ENCODE measurements around the gene LHFPL2. TPM values are rescaled to one million over a fixed set of nuclear protein-coding genes. Genes with fewer than 3 reads are reported as not detected.

LHFPL2 gene
- total and polyA plus RNA-seq, 2 of the 4 experiments (the other 2 are of a cell fraction): 6.5 to 11.3 TPM

DNA sequence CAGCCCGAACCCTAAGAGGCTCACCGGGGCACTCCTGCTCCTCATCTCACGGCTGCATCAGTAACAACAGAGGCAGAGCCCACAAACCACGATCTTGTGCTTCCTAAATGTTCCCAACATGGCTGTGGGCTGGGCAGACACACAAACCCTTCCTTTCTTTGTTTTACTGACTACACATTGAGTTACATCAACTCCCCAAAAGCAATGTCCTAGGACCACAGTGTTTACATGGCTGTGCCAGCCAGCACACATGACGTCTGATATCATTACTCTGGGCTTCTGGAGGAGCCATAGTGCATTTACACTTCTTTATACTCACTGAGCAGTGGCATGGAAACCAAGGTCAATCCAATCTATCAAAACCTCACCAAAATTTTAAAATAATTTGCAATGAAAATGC lies 101.4 kb downstream of the LHFPL2 start:
- no TSS peak for BruUV-seq (replicated peaks)
- dilution Hi-C loops (cut with HindIII; ENCODE audit: low sequenced_read_pairs, unreplicated experiment) (no loop called here), intact Hi-C loops (cut with micrococcal nuclease) (loop anchor here (5.0 kb wide), 2 partner anchors 100 to 420 kb away; partner anchors contain the start of gene LHFPL2), in situ Hi-C loops (cut with MboI; ENCODE audit: low sequenced_read_pairs) (no loop called here)
- Histone ChIP-seq H2BK120ac (ENCODE audit: low read depth, low read length) (peak overlapping the region; percentile 58), H3K23ac (ENCODE audit: low read depth, low read length) (peak overlapping the region; percentile 19), H4K20me1 (ENCODE audit: insufficient read depth, low read length) (peaks cover 26% of the 10 kb centered on the region; the same call in 1 of the 2 replicates), H4K5ac (ENCODE audit: low read depth, low read length) (peak overlapping the region; percentile 14), H3K56ac (ENCODE audit: extremely low read depth, insufficient read depth, low read length) (peak overlapping the region; percentile 0; the same call in 1 of the 2 replicates), H3K14ac (replicated peaks; ENCODE audit: low read depth, low read length) (peak overlapping the region; percentile 63), H3K27me3 (ENCODE audit: control insufficient read depth, insufficient read depth, low read length) (no peaks in the 10 kb centered on the region), H2AK5ac (ENCODE audit: low read depth, low read length) (peak overlapping the region; percentile 60), H3K27ac (ENCODE audit: insufficient read depth, low read length) (peak overlapping the region; percentile 71; the same call in 1 of the 2 replicates), H2BK20ac (ENCODE audit: low read depth, low read length) (peak overlapping the region; percentile 76), H3K9me3 (ENCODE audit: control insufficient read depth, insufficient read depth, low read length) (no peaks in the 10 kb centered on the region), H3K79me1 (ENCODE audit: low read depth in 1 of 2, low read length in 2 of 2) (peaks cover 44 to 81% of the 10 kb centered on the region in 2 experiments), H3K4me3 (ENCODE audit: insufficient read depth, low read depth, low read length) (no peak overlapping the region), H4K91ac (ENCODE audit: insufficient read depth, low read depth, low read length) (peak overlapping the region; percentile 71), H2BK5ac (ENCODE audit: low read depth, low read length, poor library complexity, severe bottlenecking) (peak overlapping the region; percentile 76), H2AFZ (replicated peaks; ENCODE audit: low read length, poor library complexity) (peak overlapping the region; percentile 48), H3K4me2 (ENCODE audit: low read depth, low read length) (peak overlapping the region; percentile 54), H3K4ac (ENCODE audit: low read depth, low read length) (peak overlapping the region; percentile 81), H3K9ac (ENCODE audit: low read depth, low read length) (peak overlapping the region; percentile 15; the same call in 1 of the 2 replicates), H3K4me1 (ENCODE audit: control insufficient read depth, insufficient read depth, low read length) (peaks cover 30% of the 10 kb centered on the region), H3K36me3 (ENCODE audit: control insufficient read depth, insufficient read depth, low read length) (peaks cover 9% of the 10 kb centered on the region), H2BK15ac (ENCODE audit: low read depth, low read length) (0 out of 3 replicates have a peak overlapping the region, but pooled peaks have one; percentile 22), H3K18ac (ENCODE audit: low read depth, low read length) (peak overlapping the region; percentile 5), H3K9me1 (ENCODE audit: insufficient read depth, low read length) (peaks cover 26% of the 10 kb centered on the region), H2AK9ac (replicated peaks; ENCODE audit: low read depth, low read length, poor library complexity) (peak overlapping the region; percentile 42), H4K8ac (ENCODE audit: low read depth in 2 of 2, low read length in 2 of 2) (peak overlapping the region; percentile 7 to 70; a peak in 3 of 4 replicates)
- ChIA-PET CTCF (interaction anchor here (0.7 kb wide), 1 partner anchor 20 kb away, joined by 3 read pairs; no protein-coding TSS in a partner anchor), POLR2A (ENCODE audit: unreplicated experiment) (no interaction called here)
- no peak for TF ChIP-seq POLR2A (IDR thresholded peaks at IDR 0.05; ENCODE audit: low read depth, low read length)
- no peak for TF ChIP-seq CHD1 (IDR thresholded peaks at IDR 0.05; ENCODE audit: low read depth, low read length)
- TF ChIP-seq CEBPB (IDR thresholded peaks at IDR 0.05; ENCODE audit: low read depth, low read length): peak; percentile 19; the same call in 1 of the 2 replicates
- peak; percentile 57; the same call in 1 of the 2 replicates for TF ChIP-seq USF2 (IDR thresholded peaks at IDR 0.05; ENCODE audit: low read depth, low read length)
- no peak for TF ChIP-seq SMC3 (IDR thresholded peaks at IDR 0.05; ENCODE audit: low read depth, low read length)
- TF ChIP-seq, protein P1, sequence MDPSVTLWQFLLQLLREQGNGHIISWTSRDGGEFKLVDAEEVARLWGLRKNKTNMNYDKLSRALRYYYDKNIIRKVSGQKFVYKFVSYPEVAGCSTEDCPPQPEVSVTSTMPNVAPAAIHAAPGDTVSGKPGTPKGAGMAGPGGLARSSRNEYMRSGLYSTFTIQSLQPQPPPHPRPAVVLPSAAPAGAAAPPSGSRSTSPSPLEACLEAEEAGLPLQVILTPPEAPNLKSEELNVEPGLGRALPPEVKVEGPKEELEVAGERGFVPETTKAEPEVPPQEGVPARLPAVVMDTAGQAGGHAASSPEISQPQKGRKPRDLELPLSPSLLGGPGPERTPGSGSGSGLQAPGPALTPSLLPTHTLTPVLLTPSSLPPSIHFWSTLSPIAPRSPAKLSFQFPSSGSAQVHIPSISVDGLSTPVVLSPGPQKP (IDR thresholded peaks at IDR 0.05; ENCODE audit: borderline replicate concordance, low read depth, low read length): no peak
- TF ChIP-seq, protein P2, sequence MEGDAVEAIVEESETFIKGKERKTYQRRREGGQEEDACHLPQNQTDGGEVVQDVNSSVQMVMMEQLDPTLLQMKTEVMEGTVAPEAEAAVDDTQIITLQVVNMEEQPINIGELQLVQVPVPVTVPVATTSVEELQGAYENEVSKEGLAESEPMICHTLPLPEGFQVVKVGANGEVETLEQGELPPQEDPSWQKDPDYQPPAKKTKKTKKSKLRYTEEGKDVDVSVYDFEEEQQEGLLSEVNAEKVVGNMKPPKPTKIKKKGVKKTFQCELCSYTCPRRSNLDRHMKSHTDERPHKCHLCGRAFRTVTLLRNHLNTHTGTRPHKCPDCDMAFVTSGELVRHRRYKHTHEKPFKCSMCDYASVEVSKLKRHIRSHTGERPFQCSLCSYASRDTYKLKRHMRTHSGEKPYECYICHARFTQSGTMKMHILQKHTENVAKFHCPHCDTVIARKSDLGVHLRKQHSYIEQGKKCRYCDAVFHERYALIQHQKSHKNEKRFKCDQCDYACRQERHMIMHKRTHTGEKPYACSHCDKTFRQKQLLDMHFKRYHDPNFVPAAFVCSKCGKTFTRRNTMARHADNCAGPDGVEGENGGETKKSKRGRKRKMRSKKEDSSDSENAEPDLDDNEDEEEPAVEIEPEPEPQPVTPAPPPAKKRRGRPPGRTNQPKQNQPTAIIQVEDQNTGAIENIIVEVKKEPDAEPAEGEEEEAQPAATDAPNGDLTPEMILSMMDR (conservative IDR thresholded peaks at IDR 0.05; ENCODE audit: low read depth, low read length): no peak
- no peak for TF ChIP-seq BHLHE40 (IDR thresholded peaks at IDR 0.05; ENCODE audit: low read depth, low read length)
- TF ChIP-seq RFX5 (IDR thresholded peaks at IDR 0.05; ENCODE audit: low read depth, low read length): no peak
- TF ChIP-seq RCOR1 (IDR thresholded peaks at IDR 0.05; ENCODE audit: insufficient replicate concordance, low read length): no peak
- no peak for TF ChIP-seq NFE2L2 (IDR thresholded peaks at IDR 0.05; ENCODE audit: low read depth, low read length)
- no peak for TF ChIP-seq MAZ (IDR thresholded peaks at IDR 0.05; ENCODE audit: borderline replicate concordance, low read depth, low read length)
- no peak for TF ChIP-seq RAD21 (IDR thresholded peaks at IDR 0.05; ENCODE audit: low read length)
- no peak for TF ChIP-seq MAFK (IDR thresholded peaks at IDR 0.05; ENCODE audit: low read depth, low read length)
- TF ChIP-seq MXI1 (IDR thresholded peaks at IDR 0.05; ENCODE audit: borderline replicate concordance, low read depth, low read length): no peak
- 0 out of 2 replicates have a peak, but pooled peaks have one; percentile 25 for TF ChIP-seq FOS (IDR thresholded peaks at IDR 0.05; ENCODE audit: low read depth, low read length)
- DNase-seq (peak; percentile 88), ATAC-seq (ENCODE audit: low read depth) (peak; percentile 45)
- 50% methylated on average over 2 of the region's 5 CpGs; no CpG with 5 or more reads in 1 of the 2 experiments for WGBS, 2 experiments (ENCODE audit: extremely low coverage in 2 of 2, insufficient read length in 1 of 2)

Data from IMR-90 (cell line).